ENCODE results near the gene IL15.
"Not testable (repeated sequence)": the region's sequence is repeated elsewhere in the genome, so short reads cannot be mapped to it uniquely, and the experiment has no call there.

IL15 gene

DNA sequence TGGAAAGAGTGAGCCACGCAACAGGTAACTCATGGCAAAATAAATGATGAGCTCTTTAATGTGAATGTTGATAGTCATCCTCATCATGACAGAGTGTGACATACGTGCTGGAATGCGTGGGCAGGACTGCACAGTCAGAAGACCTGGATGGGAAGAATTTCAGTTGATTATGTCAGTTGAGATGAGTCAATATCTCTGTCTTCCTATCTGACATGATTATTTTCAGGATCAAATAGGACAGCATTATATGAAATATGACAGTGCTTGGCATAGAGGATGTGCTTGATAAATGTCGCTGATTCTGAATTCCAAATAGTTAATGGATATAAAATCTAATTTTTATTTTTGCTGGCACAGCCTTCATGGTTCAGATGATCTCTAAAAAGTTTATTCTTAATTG, 95.1 kb downstream of the IL15 start:
- H3K27me3 ChIP-seq (ENCODE audit: insufficient read depth, low read length, poor library complexity, severe bottlenecking): no peaks in the 10 kb centered on the region
- no peaks in the 10 kb centered on the region for H3K79me2 ChIP-seq (ENCODE audit: insufficient read depth, low read length)
- H3K9ac ChIP-seq (ENCODE audit: low read depth, low read length, poor library complexity, severe bottlenecking): no peak overlapping the region
- no peaks in the 10 kb centered on the region for H4K20me1 ChIP-seq (ENCODE audit: insufficient read depth, low read length, poor library complexity, severe bottlenecking)
- H2AFZ ChIP-seq (ENCODE audit: low read length): no peak overlapping the region
- no peaks in the 10 kb centered on the region for H3F3A ChIP-seq (ENCODE audit: low read depth)
- no peak overlapping the region for H3K4me2 ChIP-seq (ENCODE audit: low read depth, low read length, poor library complexity, severe bottlenecking)
- H3K36me3 ChIP-seq (ENCODE audit: insufficient read depth, low read length): no peaks in the 10 kb centered on the region
- no peak overlapping the region for H3K4me3 ChIP-seq (ENCODE audit: low read length, poor library complexity, severe bottlenecking)
- no peaks in the 10 kb centered on the region for H3K4me1 ChIP-seq (ENCODE audit: insufficient read depth, low read length, poor library complexity, severe bottlenecking)
- H3K9me2 ChIP-seq (replicated peaks; ENCODE audit: low read depth, low read length): no peaks in the 10 kb centered on the region
- H3K9me3 ChIP-seq (ENCODE audit: insufficient read depth, low read depth, low read length): no peaks in the 10 kb centered on the region
- no peak for TF ChIP-seq CTCF (conservative IDR thresholded peaks at IDR 0.05; ENCODE audit: low read length)
- TF ChIP-seq EZH2phosphoT487 (IDR thresholded peaks at IDR 0.05; ENCODE audit: borderline replicate concordance): no peak

DNA sequence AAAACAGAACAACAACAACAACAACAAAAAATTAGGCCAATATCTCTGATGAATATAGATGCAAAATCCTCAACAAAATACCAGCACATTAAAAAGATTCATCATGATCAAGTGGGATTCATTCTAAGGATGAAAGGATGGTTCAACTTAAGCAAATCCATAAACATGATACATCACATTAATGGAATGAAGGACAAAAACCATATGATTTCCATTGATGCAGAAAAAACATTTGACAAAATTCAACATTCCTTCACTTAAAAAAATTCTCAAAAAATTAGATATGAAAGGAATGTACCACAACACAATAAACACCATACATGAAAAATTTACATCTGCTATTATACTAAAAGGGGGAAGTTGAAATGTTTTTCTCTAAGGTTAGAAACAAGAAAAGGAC, 103.3 kb downstream of the IL15 start:
- no peak for TF ChIP-seq CTCF (conservative IDR thresholded peaks at IDR 0.05; ENCODE audit: low read length)
- H2AFZ ChIP-seq (ENCODE audit: low read length): no peak overlapping the region
- no peak overlapping the region for H3K4me2 ChIP-seq (ENCODE audit: low read depth, low read length, poor library complexity, severe bottlenecking)
- no peak overlapping the region for H3K9ac ChIP-seq (ENCODE audit: low read depth, low read length, poor library complexity, severe bottlenecking)
- H3K9me2 ChIP-seq (replicated peaks; ENCODE audit: low read depth, low read length): no peaks in the 10 kb centered on the region
- H3K4me1 ChIP-seq (ENCODE audit: insufficient read depth, low read length, poor library complexity, severe bottlenecking): no peaks in the 10 kb centered on the region
- H3K27me3 ChIP-seq (ENCODE audit: insufficient read depth, low read length, poor library complexity, severe bottlenecking): no peaks in the 10 kb centered on the region
- no peaks in the 10 kb centered on the region for H3F3A ChIP-seq (ENCODE audit: low read depth)
- H3K9me3 ChIP-seq (ENCODE audit: insufficient read depth, low read depth, low read length): peaks cover 11% of the 10 kb centered on the region
- no peaks in the 10 kb centered on the region for H4K20me1 ChIP-seq (ENCODE audit: insufficient read depth, low read length, poor library complexity, severe bottlenecking)
- no peak overlapping the region for H3K4me3 ChIP-seq (ENCODE audit: low read length, poor library complexity, severe bottlenecking)
- H3K79me2 ChIP-seq (ENCODE audit: insufficient read depth, low read length): no peaks in the 10 kb centered on the region
- no peaks in the 10 kb centered on the region for H3K36me3 ChIP-seq (ENCODE audit: insufficient read depth, low read length)

- Histone ChIP-seq H3K36me3 (ENCODE audit: insufficient read depth, low read length) (no peaks in the 10 kb centered on the region), H3F3A (ENCODE audit: low read depth) (no peaks in the 10 kb centered on the region), H3K9me2 (replicated peaks; ENCODE audit: low read depth, low read length) (no peaks in the 10 kb centered on the region), H3K4me2 (ENCODE audit: low read depth, low read length, poor library complexity, severe bottlenecking) (no peak overlapping the region), H3K9me3 (ENCODE audit: insufficient read depth, low read depth, low read length) (peaks cover 8% of the 10 kb centered on the region; the same call in 1 of the 2 replicates), H3K4me1 (ENCODE audit: insufficient read depth, low read length, poor library complexity, severe bottlenecking) (no peaks in the 10 kb centered on the region), H3K79me2 (ENCODE audit: insufficient read depth, low read length) (no peaks in the 10 kb centered on the region), H3K4me3 (ENCODE audit: low read length, poor library complexity, severe bottlenecking) (no peak overlapping the region), H4K20me1 (ENCODE audit: insufficient read depth, low read length, poor library complexity, severe bottlenecking) (no peaks in the 10 kb centered on the region), H3K27me3 (ENCODE audit: insufficient read depth, low read length, poor library complexity, severe bottlenecking) (no peaks in the 10 kb centered on the region), H3K9ac (ENCODE audit: low read depth, low read length, poor library complexity, severe bottlenecking) (no peak overlapping the region), H2AFZ (ENCODE audit: low read length) (no peak overlapping the region)
- TF ChIP-seq EZH2phosphoT487 (IDR thresholded peaks at IDR 0.05; ENCODE audit: borderline replicate concordance) (no peak), CTCF (conservative IDR thresholded peaks at IDR 0.05; ENCODE audit: low read length) (no peak)
Measured at GRCh38 chr4:141746026-141746425, 109.6 kb downstream of the IL15 start.

- not testable (repeated sequence) for H3K27me3 ChIP-seq (ENCODE audit: insufficient read depth, low read length, poor library complexity, severe bottlenecking)
Measured at GRCh38 chr4:141751806-141752205, 115.4 kb downstream of the IL15 start.

More at GRCh38 chr4:141751806-141752205, 115.4 kb downstream of the IL15 start:
- not testable (repeated sequence) for H3F3A ChIP-seq (ENCODE audit: low read depth); H3K9ac ChIP-seq (ENCODE audit: low read depth, low read length, poor library complexity, severe bottlenecking); H3K4me3 ChIP-seq (ENCODE audit: low read length, poor library complexity, severe bottlenecking); H3K4me1 ChIP-seq (ENCODE audit: insufficient read depth, low read length, poor library complexity, severe bottlenecking); H3K36me3 ChIP-seq (ENCODE audit: insufficient read depth, low read length); H3K9me3 ChIP-seq (ENCODE audit: insufficient read depth, low read depth, low read length); H2AFZ ChIP-seq (ENCODE audit: low read length); H3K4me2 ChIP-seq (ENCODE audit: low read depth, low read length, poor library complexity, severe bottlenecking); H3K9me2 ChIP-seq (replicated peaks; ENCODE audit: low read depth, low read length); H3K79me2 ChIP-seq (ENCODE audit: insufficient read depth, low read length); H4K20me1 ChIP-seq (ENCODE audit: insufficient read depth, low read length, poor library complexity, severe bottlenecking)

Measured in Loucy (cell line).